Endothelial cell of umbilical vein (primary cell): ENCODE data around the gene MYH10. TPM values are rescaled to one million over a fixed set of nuclear protein-coding genes. Genes with fewer than 3 reads are reported as not detected.

Source experiments
- BruUV-seq: library from RNA; stranded (reverse); fragments of 400-500 nt; replicated peaks from 2 replicates; lab custom pipeline; 2021; lab: Mats Ljungman, UMichigan
- CTCF ChIA-PET: fragments of 300-600, 350-600 bp; sonication (Branson Sonifier 250); formaldehyde crosslinking; loops from one replicate; lab custom pipeline; 2021; ENCODE audit warnings: antibody characterized with exemption, inconsistent platforms; lab: Charles Lee
- POLR2A ChIA-PET: fragments of 300-600, 350-600 bp; sonication (Branson Sonifier 250); formaldehyde crosslinking; loops from one replicate; lab custom pipeline; 2021; ENCODE audit warnings: antibody characterized with exemption, inconsistent platforms; lab: Charles Lee
- DNase-seq: peaks from one replicate; pipeline ENCODE4 v3.0.0-alpha.2; 2011; ENCODE audit warnings: low read depth, low spot score
- FAIRE-seq: peaks from 2 replicates; lab custom pipeline; 2011; peaks lifted over from hg19 to GRCh38; lab: Jason Lieb, UNC
- H2AFZ ChIP-seq: 2 replicates; pipeline ENCODE4 v1.6.0; 2012; ENCODE audit warnings: low read depth, low read length, control low read depth, inconsistent platforms
- H3K27ac ChIP-seq: 2 replicates; pipeline ENCODE4 v1.5.1; 2011; ENCODE audit warnings: low read depth, mild to moderate bottlenecking, control low read depth, low read length, moderate library complexity; ENCODE audit not compliant: insufficient read depth
- H3K27me3 ChIP-seq, 2 experiments: 2 replicates each; pipeline versions ENCODE4 v1.6.0 to v1.6.1; 2011; ENCODE audit warnings: low read length in 2 of 2, mixed read lengths in 1 of 2; ENCODE audit not compliant: control insufficient read depth in 2 of 2, insufficient read depth in 2 of 2
- H3K36me3 ChIP-seq, 2 experiments: 2 replicates in 1 of 2; 3 replicates in 1 of 2; pipeline ENCODE4 v1.5.1; 2011; ENCODE audit warnings: low read length in 2 of 2, mild to moderate bottlenecking in 1 of 2, moderate library complexity in 1 of 2; ENCODE audit not compliant: control insufficient read depth in 2 of 2, insufficient read depth in 2 of 2; ENCODE audit errors: extremely low read depth in 1 of 2
- H3K4me1 ChIP-seq: 3 replicates; pipeline ENCODE4 v1.5.1; 2011; ENCODE audit warnings: mild to moderate bottlenecking, low read length; ENCODE audit not compliant: control insufficient read depth, insufficient read depth; ENCODE audit errors: extremely low read depth
- H3K4me2 ChIP-seq: 2 replicates; pipeline ENCODE4 v1.6.1; 2011; ENCODE audit warnings: low read length, control low read depth, mixed read lengths; ENCODE audit not compliant: insufficient read depth
- H3K4me3 ChIP-seq, 3 experiments: fragments of 200-600 bp in 1 of 3; sonication (generic), shearing (Covaris generic) in 1 of 3; replicated peaks in 1 of 3; 2 replicates each; pipeline ENCODE4 v1.5.1; 2011 to 2016; ENCODE audit warnings: control low read depth in 3 of 3, low read length in 3 of 3, mild to moderate bottlenecking in 2 of 3, inconsistent platforms in 1 of 3, low read depth in 1 of 3, moderate library complexity in 1 of 3; ENCODE audit not compliant: insufficient read depth in 1 of 3
- H3K79me2 ChIP-seq: 2 replicates; pipeline ENCODE4 v1.6.0; 2012; ENCODE audit warnings: low read length, inconsistent platforms; ENCODE audit not compliant: control insufficient read depth, insufficient read depth
- H3K9ac ChIP-seq: replicated peaks from 2 replicates; pipeline ENCODE3; 2011; ENCODE audit warnings: low read length, control low read depth; ENCODE audit not compliant: insufficient read depth; ENCODE audit errors: extremely low read depth
- H3K9me1 ChIP-seq: replicated peaks from 3 replicates; pipeline ENCODE4 v1.6.0; 2011; ENCODE audit warnings: mild to moderate bottlenecking, low read length; ENCODE audit not compliant: control insufficient read depth, insufficient read depth; ENCODE audit errors: extremely low read depth
- H3K9me3 ChIP-seq: replicated peaks from 2 replicates; pipeline ENCODE4 v1.5.1; 2012; ENCODE audit warnings: low read length, inconsistent platforms; ENCODE audit not compliant: control insufficient read depth, insufficient read depth
- H4K20me1 ChIP-seq: replicated peaks from 2 replicates; pipeline ENCODE3; 2011; ENCODE audit warnings: mild to moderate bottlenecking, low read length; ENCODE audit not compliant: control insufficient read depth, insufficient read depth; ENCODE audit errors: extremely low read depth
- EZH2 ChIP-seq: IDR thresholded peaks from 2 replicates; pipeline ENCODE4 v1.6.1; 2012; ENCODE audit warnings: borderline replicate concordance, low read depth, mild to moderate bottlenecking, moderate library complexity, low read length, inconsistent platforms; ENCODE audit not compliant: severe bottlenecking
- FOS ChIP-seq: IDR thresholded peaks from 2 replicates; pipeline ENCODE4 v1.6.1; 2011; ENCODE audit warnings: mild to moderate bottlenecking, low read length, moderate library complexity, borderline replicate concordance; ENCODE audit not compliant: insufficient read depth
- GATA2 ChIP-seq: IDR thresholded peaks from 2 replicates; pipeline ENCODE4 v1.7.0; 2011; ENCODE audit warnings: low read depth, mild to moderate bottlenecking, moderate library complexity, mixed read lengths, low read length; ENCODE audit not compliant: insufficient read length, insufficient read depth
- JUN ChIP-seq: IDR thresholded peaks from 2 replicates; pipeline ENCODE4 v1.6.1; 2011; ENCODE audit warnings: borderline replicate concordance, low read depth; ENCODE audit not compliant: insufficient read length, insufficient read depth
- MYC ChIP-seq: IDR thresholded peaks from one replicate; pipeline ENCODE4 v1.6.1; 2011; ENCODE audit warnings: mild to moderate bottlenecking, low read depth, low read length
- POLR2A ChIP-seq: IDR thresholded peaks from 2 replicates; pipeline ENCODE4 v1.6.1; 2012; ENCODE audit warnings: low read depth, mild to moderate bottlenecking, control low read depth, low read length
- POLR2AphosphoS5 ChIP-seq: IDR thresholded peaks from 2 replicates; pipeline ENCODE4 v1.6.1; 2012; ENCODE audit warnings: low read depth, mild to moderate bottlenecking, control low read depth, low read length, moderate library complexity; ENCODE audit not compliant: insufficient read depth
- dilution Hi-C: fragments of 300-500 bp; cut with MboI; formaldehyde crosslinking; loops from one replicate; pipeline ENCODE4 v1.15.0; 2019; ENCODE audit warnings: low sequenced_read_pairs; ENCODE audit not compliant: extremely low pct_ligation_motif_present
- intact Hi-C: fragments of 100-400 bp; cut with micrococcal nuclease; formaldehyde crosslinking; loops from one replicate; pipeline ENCODE4 v1.10.0; 2022
- polyA plus RNA-seq, 4 experiments: library from polyadenylated mRNA; depleted of rRNA in 3 of 4; stranded (reverse) in 3 of 4; unstranded in 1 of 4; fragments of >200 nt; gene quantifications; 2 replicates each; pipeline versions ENCODE4 v1.2.1 to v1.2.3, GENCODE V29; 2011 to 2012; ENCODE audit warnings: missing spikeins in 1 of 4
- total RNA-seq: library from RNA; stranded (reverse); gene quantifications from 2 replicates; pipeline ENCODE4 v1.2.3, GENCODE V29; 2021
- TF ChIP-seq, protein P1 (sequence below): IDR thresholded peaks from 2 replicates; pipeline ENCODE4 v1.6.1; 2011; ENCODE audit not compliant: insufficient read depth, insufficient read length
- TF ChIP-seq, protein P2 (sequence below), 2 donors: IDR thresholded peaks; 1 replicate in 1 of 2; 2 replicates in 1 of 2; pipeline ENCODE4 v1.5.1; 2011; ENCODE audit warnings: low read length in 2 of 2, mild to moderate bottlenecking in 2 of 2, moderate library complexity in 2 of 2, control low read depth in 1 of 2, inconsistent platforms in 1 of 2, low read depth in 1 of 2; ENCODE audit not compliant: insufficient read depth in 1 of 2; ENCODE audit errors: extremely low read depth in 1 of 2

The MYH10 gene
- total and polyA plus RNA-seq, 2 donors (not counting 3 experiments of a cell fraction or from before 2014, with no cell fraction given) = 73.4 to 232 TPM

DNA sequence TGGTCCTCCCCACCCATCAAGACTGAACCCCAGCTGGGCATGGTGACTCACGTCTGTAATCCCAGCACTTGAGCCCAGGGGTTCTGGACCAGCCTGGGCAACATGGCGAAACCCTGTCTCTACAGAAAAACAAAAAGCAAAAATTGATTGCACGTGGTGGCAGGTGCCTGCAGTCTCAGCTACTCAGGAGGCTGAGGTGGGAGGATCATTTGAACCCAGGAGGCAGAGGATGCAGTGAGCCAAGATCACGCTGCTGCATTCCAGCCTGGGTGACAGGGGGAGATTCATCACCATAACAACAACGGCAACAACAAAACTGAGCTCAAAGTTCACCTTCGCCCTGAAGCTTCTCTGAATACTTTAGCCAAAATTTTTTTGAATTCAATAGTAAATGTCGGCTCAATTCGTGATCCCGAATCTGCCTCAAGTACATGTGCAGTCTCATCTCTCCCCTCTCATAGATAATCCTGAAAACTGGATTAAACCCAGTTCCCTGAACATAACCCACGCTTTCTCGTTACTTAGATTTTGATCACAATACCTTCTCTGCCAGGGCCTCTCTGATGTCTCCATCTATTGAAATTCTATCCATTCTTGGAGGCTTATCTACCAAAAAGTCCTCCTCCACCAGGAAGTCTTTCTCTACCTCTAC lies 13.5 kb upstream of the MYH10 start:
- no peak overlapping the region for H3K9ac ChIP-seq
- dilution Hi-C loops (no loop called here), intact Hi-C loops (no loop called here)
- ChIA-PET CTCF (no interaction called here), POLR2A (no interaction called here)
- H3K4me1 ChIP-seq = no peaks in the 10 kb centered on the region
- H3K9me3 ChIP-seq = no peaks in the 10 kb centered on the region
- no TSS peak for BruUV-seq
- H3K9me1 ChIP-seq = no peaks in the 10 kb centered on the region
- peaks cover 3 to 10% of the 10 kb centered on the region in 2 experiments for H3K27me3 ChIP-seq
- FAIRE-seq = no peak
- H3K4me2 ChIP-seq = no peak overlapping the region
- DNase-seq = no peak
- no peaks in the 10 kb centered on the region for H3K36me3 ChIP-seq
- no peaks in the 10 kb centered on the region for H3K79me2 ChIP-seq
- no peak overlapping the region for H3K4me3 ChIP-seq
- no peaks in the 10 kb centered on the region for H4K20me1 ChIP-seq
- H3K27ac ChIP-seq = no peak overlapping the region
- TF ChIP-seq EZH2 = no peak
- TF ChIP-seq FOS = no peak
- TF ChIP-seq GATA2 = no peak
- TF ChIP-seq POLR2AphosphoS5 = no peak
- TF ChIP-seq, protein P1, sequence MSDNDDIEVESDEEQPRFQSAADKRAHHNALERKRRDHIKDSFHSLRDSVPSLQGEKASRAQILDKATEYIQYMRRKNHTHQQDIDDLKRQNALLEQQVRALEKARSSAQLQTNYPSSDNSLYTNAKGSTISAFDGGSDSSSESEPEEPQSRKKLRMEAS = no peak
- no peak for TF ChIP-seq MYC
- TF ChIP-seq, protein P2, sequence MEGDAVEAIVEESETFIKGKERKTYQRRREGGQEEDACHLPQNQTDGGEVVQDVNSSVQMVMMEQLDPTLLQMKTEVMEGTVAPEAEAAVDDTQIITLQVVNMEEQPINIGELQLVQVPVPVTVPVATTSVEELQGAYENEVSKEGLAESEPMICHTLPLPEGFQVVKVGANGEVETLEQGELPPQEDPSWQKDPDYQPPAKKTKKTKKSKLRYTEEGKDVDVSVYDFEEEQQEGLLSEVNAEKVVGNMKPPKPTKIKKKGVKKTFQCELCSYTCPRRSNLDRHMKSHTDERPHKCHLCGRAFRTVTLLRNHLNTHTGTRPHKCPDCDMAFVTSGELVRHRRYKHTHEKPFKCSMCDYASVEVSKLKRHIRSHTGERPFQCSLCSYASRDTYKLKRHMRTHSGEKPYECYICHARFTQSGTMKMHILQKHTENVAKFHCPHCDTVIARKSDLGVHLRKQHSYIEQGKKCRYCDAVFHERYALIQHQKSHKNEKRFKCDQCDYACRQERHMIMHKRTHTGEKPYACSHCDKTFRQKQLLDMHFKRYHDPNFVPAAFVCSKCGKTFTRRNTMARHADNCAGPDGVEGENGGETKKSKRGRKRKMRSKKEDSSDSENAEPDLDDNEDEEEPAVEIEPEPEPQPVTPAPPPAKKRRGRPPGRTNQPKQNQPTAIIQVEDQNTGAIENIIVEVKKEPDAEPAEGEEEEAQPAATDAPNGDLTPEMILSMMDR (IDR thresholded peaks at IDR 0.05; ENCODE audit: extremely low read depth in 1 of 2, insufficient read depth in 1 of 2, low read depth in 1 of 2, low read length in 2 of 2) = no peak
- no peak for TF ChIP-seq POLR2A
- TF ChIP-seq JUN = no peak
- no peak overlapping the region for H2AFZ ChIP-seq
